Astrocyte (in vitro differentiated cells and primary cell): ENCODE results near the gene ATP1B1. TPM values are rescaled to one million over a fixed set of nuclear protein-coding genes. Genes with fewer than 3 reads are reported as not detected.

ENCODE experiments used
- DNase-seq: peaks from one replicate; pipeline ENCODE4 v3.0.0-alpha.2; 2010; ENCODE audit warnings: low read depth
- FAIRE-seq: peaks from 2 replicates; lab custom pipeline; 2011; peaks lifted over from hg19 to GRCh38; lab: Jason Lieb, UNC
- H2AFZ ChIP-seq: 2 replicates; pipeline ENCODE4 v1.6.0; 2012; ENCODE audit warnings: low read depth, low read length, inconsistent platforms
- H3K27ac ChIP-seq: 2 replicates; pipeline ENCODE4 v1.5.1; 2011; ENCODE audit warnings: low read depth, low read length, inconsistent platforms
- H3K27me3 ChIP-seq: 2 replicates; pipeline ENCODE4 v1.6.0; 2011; ENCODE audit warnings: low read length, inconsistent platforms; ENCODE audit not compliant: insufficient read depth
- H3K36me3 ChIP-seq: 2 replicates; pipeline ENCODE4 v1.5.1; 2011; ENCODE audit warnings: low read length, inconsistent platforms; ENCODE audit not compliant: insufficient read depth
- H3K4me1 ChIP-seq: 2 replicates; pipeline ENCODE4 v1.5.1; 2011; ENCODE audit warnings: low read length, inconsistent platforms; ENCODE audit not compliant: insufficient read depth
- H3K4me2 ChIP-seq: 2 replicates; pipeline ENCODE4 v1.6.0; 2012; ENCODE audit warnings: low read length, inconsistent platforms
- H3K4me3 ChIP-seq: 2 replicates; pipeline ENCODE4 v1.5.1; 2011; ENCODE audit warnings: low read depth, mild to moderate bottlenecking, low read length, inconsistent platforms; ENCODE audit not compliant: insufficient read depth
- H3K79me2 ChIP-seq: 2 replicates; pipeline ENCODE4 v1.6.0; 2012; ENCODE audit warnings: mild to moderate bottlenecking, low read length, inconsistent platforms; ENCODE audit not compliant: insufficient read depth
- H3K9ac ChIP-seq: 2 replicates; pipeline ENCODE4 v1.6.0; 2012; ENCODE audit warnings: mild to moderate bottlenecking, low read length, inconsistent platforms
- H3K9me3 ChIP-seq: 2 replicates; pipeline ENCODE4 v1.5.1; 2012; ENCODE audit warnings: low read depth, mild to moderate bottlenecking, low read length, inconsistent platforms; ENCODE audit not compliant: insufficient read depth
- H4K20me1 ChIP-seq: 2 replicates; pipeline ENCODE4 v1.6.0; 2012; ENCODE audit warnings: low read length, inconsistent platforms; ENCODE audit not compliant: insufficient read depth
- H3K27ac Mint-ChIP-seq: one replicate; pipeline ENCODE4 v1.8.0; 2021; ENCODE audit warnings: mild to moderate bottlenecking, mixed read lengths; ENCODE audit not compliant: unreplicated experiment
- H3K27me3 Mint-ChIP-seq: one replicate; pipeline ENCODE4 v1.8.0; 2021; ENCODE audit warnings: low read depth, mixed read lengths; ENCODE audit not compliant: unreplicated experiment
- H3K36me3 Mint-ChIP-seq: one replicate; pipeline ENCODE4 v1.8.0; 2021; ENCODE audit warnings: low read depth, mixed read lengths; ENCODE audit not compliant: unreplicated experiment
- H3K4me1 Mint-ChIP-seq: one replicate; pipeline ENCODE4 v1.8.0; 2021; ENCODE audit warnings: low read depth, mixed read lengths; ENCODE audit not compliant: unreplicated experiment
- H3K4me3 Mint-ChIP-seq: one replicate; pipeline ENCODE4 v1.8.0; 2021; ENCODE audit warnings: mild to moderate bottlenecking, moderate library complexity, mixed read lengths; ENCODE audit not compliant: unreplicated experiment
- H3K9me3 Mint-ChIP-seq: one replicate; pipeline ENCODE4 v1.8.0; 2021; ENCODE audit warnings: mild to moderate bottlenecking, mixed read lengths; ENCODE audit not compliant: unreplicated experiment
- CTCF ChIP-seq: IDR thresholded peaks from 2 replicates; pipeline ENCODE4 v1.5.1; 2011; ENCODE audit warnings: low read depth, mild to moderate bottlenecking, inconsistent platforms, low read length, moderate library complexity; ENCODE audit not compliant: insufficient read depth
- EZH2 ChIP-seq: IDR thresholded peaks from 2 replicates; pipeline ENCODE4 v1.6.1; 2012; ENCODE audit warnings: mild to moderate bottlenecking, low read length, inconsistent platforms; ENCODE audit not compliant: insufficient read depth
- total RNA-seq: library from RNA; stranded (reverse); gene quantifications from 2 replicates; pipeline ENCODE4 v1.2.1, GENCODE V29; 2021

ATP1B1 gene
- total RNA-seq, 1 donor from 2014 or later = 56.5 TPM

- peak overlapping the region; percentile 31 for H3K4me3 Mint-ChIP-seq
- DNase-seq (peak; percentile 87), FAIRE-seq (peak; percentile 13)
- H2AFZ ChIP-seq = peak overlapping the region; percentile 38
- H3K9me3 ChIP-seq = no peaks in the 10 kb centered on the region
- peaks cover 1% of the 10 kb centered on the region for H3K9me3 Mint-ChIP-seq
- H3K27me3 Mint-ChIP-seq = peaks cover 4% of the 10 kb centered on the region
- H3K36me3 Mint-ChIP-seq = peaks cover 2% of the 10 kb centered on the region
- peak overlapping the region; percentile 8 for H3K27ac Mint-ChIP-seq
- H3K4me2 ChIP-seq = peak overlapping the region; percentile 70
- no peaks in the 10 kb centered on the region for H3K36me3 ChIP-seq
- H4K20me1 ChIP-seq = peaks cover 6% of the 10 kb centered on the region
- peaks cover 14% of the 10 kb centered on the region for H3K27me3 ChIP-seq
- H3K4me1 Mint-ChIP-seq = peaks cover 23% of the 10 kb centered on the region
- H3K4me3 ChIP-seq = no peak overlapping the region
- H3K27ac ChIP-seq = no peak overlapping the region
- H3K79me2 ChIP-seq = peaks cover 10% of the 10 kb centered on the region
- H3K4me1 ChIP-seq = peaks cover 24% of the 10 kb centered on the region
- H3K9ac ChIP-seq = no peak overlapping the region
- TF ChIP-seq CTCF (no peak), EZH2 (no peak)
These were observed 3.9 kb upstream of the ATP1B1 start for GRCh38 chr1:169102567-169102966.

- peaks cover 7% of the 10 kb centered on the region for H4K20me1 ChIP-seq
- Mint-ChIP-seq H3K36me3 (peaks cover 2% of the 10 kb centered on the region), H3K4me3 (no peak overlapping the region), H3K9me3 (peaks cover 1% of the 10 kb centered on the region), H3K27ac (no peak overlapping the region), H3K4me1 (peaks cover 27% of the 10 kb centered on the region), H3K27me3 (peaks cover 4% of the 10 kb centered on the region)
- H2AFZ ChIP-seq = no peak overlapping the region
- no peak overlapping the region for H3K4me3 ChIP-seq
- H3K9ac ChIP-seq = no peak overlapping the region
- no peaks in the 10 kb centered on the region for H3K36me3 ChIP-seq
- H3K27me3 ChIP-seq = peaks cover 14% of the 10 kb centered on the region
- DNase-seq = no peak
- H3K4me2 ChIP-seq = peak overlapping the region; percentile 70
- H3K27ac ChIP-seq = no peak overlapping the region
- FAIRE-seq = no peak
- H3K4me1 ChIP-seq = peaks cover 28% of the 10 kb centered on the region
- peaks cover 14% of the 10 kb centered on the region for H3K79me2 ChIP-seq
- TF ChIP-seq EZH2 = no peak
- no peak for TF ChIP-seq CTCF
- H3K9me3 ChIP-seq = no peaks in the 10 kb centered on the region
These were observed 3.5 kb upstream of the ATP1B1 start for GRCh38 chr1:169103002-169103401.

- Histone ChIP-seq H3K4me1 (peaks cover 33% of the 10 kb centered on the region), H3K36me3 (no peaks in the 10 kb centered on the region), H3K27me3 (peaks cover 14% of the 10 kb centered on the region), H3K9ac (no peak overlapping the region), H3K4me3 (no peak overlapping the region), H3K9me3 (no peaks in the 10 kb centered on the region), H2AFZ (no peak overlapping the region), H3K27ac (no peak overlapping the region), H3K4me2 (peak overlapping the region; percentile 70), H4K20me1 (peaks cover 11% of the 10 kb centered on the region), H3K79me2 (peaks cover 19% of the 10 kb centered on the region)
- H3K27ac Mint-ChIP-seq = no peak overlapping the region
- TF ChIP-seq CTCF (no peak), EZH2 (no peak)
- no peak for FAIRE-seq
- H3K36me3 Mint-ChIP-seq = peaks cover 2% of the 10 kb centered on the region
- H3K9me3 Mint-ChIP-seq = peaks cover 1% of the 10 kb centered on the region
- DNase-seq = no peak
- H3K27me3 Mint-ChIP-seq = peaks cover 4% of the 10 kb centered on the region
- H3K4me1 Mint-ChIP-seq = peaks cover 31% of the 10 kb centered on the region
- H3K4me3 Mint-ChIP-seq = no peak overlapping the region
These were observed 3.0 kb upstream of the ATP1B1 start for GRCh38 chr1:169103480-169103893.
